NCI-H1930 (cell line): Measurements from ENCODE around the gene ECE1.
"Not testable (repeated sequence)": the region's sequence is repeated elsewhere in the genome, so short reads cannot be mapped to it uniquely, and the experiment has no call there.

Source experiments
- DNase-seq, 2 experiments: peaks; one replicate each; lab custom pipeline; 2025; lab: John Stamatoyannopoulos, UW

Gene ECE1

DNA sequence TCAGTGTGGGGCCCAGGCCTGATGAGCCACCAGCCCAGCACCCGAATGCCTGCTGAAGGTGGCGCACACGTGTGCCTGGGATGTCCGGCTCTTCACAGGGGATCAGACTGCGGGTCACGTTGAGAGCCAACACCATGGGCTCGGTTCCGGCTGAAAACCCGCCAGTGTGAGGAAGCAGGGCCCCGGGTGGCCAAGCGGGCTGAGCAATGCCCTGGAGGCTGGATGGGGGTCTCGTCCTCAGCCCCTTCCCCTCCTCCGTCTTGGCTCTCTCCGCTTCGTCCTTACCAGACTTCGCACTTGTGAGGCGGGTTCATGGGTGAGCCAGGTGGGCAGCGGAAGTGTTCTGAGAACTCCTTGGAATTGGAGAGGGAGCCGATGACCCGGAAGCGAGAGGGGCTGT, 70.6 kb downstream of the ECE1 start:
- no peak for DNase-seq

DNA sequence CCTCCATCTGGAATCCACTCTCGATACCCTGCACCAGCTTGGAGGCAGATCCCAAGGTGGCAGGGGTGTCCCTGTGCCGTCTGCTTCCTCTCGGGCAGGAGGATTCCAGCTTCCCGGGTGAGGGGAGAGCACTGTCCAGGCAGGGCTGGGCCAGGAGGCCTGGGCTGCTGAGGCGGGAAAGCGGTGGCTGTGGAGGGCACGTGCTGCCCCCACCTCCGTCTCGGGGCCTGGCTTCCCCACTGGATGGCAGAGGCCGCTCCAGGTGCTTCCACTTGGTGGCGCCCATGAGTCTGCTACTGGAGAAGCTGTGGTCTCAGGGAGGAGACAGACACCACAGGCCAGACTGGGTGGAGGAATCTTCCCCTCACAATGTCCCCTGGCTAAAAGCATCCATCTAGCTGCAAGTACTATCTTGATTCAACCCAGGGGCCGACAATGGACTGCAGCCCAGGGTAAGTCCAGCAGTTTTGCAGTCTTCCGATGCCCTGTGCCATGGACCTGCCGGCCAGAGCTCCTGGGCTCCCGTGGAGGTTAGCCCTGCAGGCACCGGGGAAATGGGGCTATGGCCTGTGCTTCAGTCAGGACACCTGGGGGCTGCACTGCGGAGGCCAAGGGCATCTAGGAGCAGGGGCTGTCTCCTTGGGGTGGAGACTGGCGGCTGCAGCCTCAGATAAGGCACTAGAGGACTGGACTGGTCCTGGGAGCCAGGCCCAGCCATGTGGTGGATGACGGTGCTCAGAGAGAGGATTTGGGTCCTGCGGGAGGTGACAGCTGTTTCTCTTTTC, 72.3 kb downstream of the ECE1 start:
- no peak for DNase-seq

DNA sequence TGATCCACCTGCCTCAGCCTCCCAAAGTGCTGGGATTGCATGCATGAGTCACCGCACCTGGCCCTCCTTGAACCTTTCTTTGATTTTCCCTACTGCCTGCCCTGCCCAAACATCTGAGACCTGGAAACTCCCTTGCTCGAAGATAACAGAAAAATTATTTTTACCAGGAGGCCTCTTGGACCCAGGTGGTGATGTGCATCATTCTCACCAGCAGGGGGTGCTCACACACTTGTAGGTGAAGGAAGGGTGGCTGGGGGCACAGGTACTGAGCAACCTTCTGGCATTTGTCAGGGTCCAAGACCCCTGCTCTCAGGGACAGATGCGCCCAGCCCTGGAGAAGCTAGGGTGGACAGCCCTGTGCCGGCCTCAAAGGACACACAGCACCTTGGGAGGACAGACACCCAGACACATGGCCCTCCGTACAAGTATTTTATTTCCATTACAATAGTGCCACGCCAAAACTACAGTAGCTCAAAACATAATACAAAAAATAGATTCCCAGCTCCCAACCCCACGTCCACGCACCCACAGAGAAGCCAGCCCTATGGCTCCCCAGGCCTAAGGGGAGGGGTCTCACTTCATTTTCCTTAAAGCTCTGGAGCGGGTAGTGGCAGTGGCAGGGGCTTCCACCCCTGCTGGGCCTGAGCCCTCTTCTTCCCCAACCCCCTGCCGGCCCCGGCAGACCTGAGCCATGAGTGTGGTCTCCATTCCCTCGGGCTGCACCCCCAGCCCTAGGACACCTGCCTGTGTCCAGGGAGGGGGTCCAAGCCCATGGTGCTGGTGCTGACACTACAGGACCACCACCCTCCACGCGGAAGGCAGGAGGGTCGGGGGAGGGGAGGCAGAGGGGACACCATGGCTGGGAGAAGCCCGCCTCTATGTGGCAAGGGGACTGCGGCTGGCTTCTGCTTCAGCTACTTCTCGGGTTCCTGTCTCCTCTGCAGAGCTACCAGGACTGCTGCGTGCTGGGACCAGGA, 73.1 kb downstream of the ECE1 start:
- peak; percentile 17 to 22 for DNase-seq

GRCh38 chr1:21212126-21212525, 78.1 kb downstream of the ECE1 start:
- DNase-seq, result no peak

DNA sequence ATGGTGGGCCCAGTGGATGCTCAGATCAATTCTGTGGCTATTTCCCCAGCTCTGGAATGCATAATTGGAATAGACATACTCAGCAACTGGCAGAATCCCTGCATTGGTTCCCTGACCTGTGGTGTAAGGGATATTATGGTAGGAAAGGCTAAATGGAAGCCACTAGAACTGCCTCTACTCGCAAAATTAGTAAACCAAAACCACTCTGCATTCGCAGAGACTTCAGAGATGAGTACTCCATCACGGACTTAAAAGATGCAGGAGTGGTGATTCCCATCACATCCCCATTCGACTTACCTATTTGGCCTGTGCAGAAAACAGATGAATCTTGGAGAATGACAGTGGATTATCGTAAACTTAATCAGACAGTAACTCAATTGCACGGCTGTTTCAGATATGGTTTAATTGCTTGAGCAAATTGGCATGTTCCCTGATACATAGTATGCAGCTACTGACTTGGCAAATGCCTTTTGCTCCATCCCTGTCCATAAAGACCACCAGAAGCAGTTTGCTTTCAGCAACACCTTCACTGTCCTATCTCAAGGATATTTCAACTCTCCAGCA, 82.0 kb downstream of the ECE1 start:
- not testable (repeated sequence) for DNase-seq

DNA sequence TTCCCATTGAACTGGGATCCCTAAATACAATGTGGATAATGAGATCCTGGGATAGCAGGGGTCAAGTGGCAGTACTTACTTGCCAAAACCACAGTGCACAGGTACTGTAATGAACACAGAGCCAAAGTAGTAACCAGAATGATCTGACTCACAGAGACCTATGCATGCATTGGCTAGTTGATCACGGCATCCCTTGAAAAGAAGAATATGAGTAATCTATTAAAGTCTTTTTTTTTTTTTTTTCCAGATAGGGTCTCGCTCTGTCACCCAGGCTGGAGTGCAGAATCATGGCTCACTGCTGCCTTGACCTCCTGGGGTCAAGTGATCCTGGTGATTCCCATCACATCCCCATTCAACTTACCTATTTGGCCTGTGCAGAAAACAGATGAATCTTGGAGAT, 84.1 kb downstream of the ECE1 start:
- DNase-seq, result no peak

GRCh38 chr1:21205416-21205815, 84.8 kb downstream of the ECE1 start:
- no peak for DNase-seq

GRCh38 chr1:21201650-21202049, 88.6 kb downstream of the ECE1 start:
- DNase-seq, result no peak

GRCh38 chr1:21201238-21201637, 89.0 kb downstream of the ECE1 start:
- DNase-seq, result not testable (repeated sequence)

GRCh38 chr1:21200767-21201166, 89.5 kb downstream of the ECE1 start:
- DNase-seq, result no peak

- no peak for DNase-seq
These were observed 91.3 kb downstream of the ECE1 start for GRCh38 chr1:21198929-21199328.

DNA sequence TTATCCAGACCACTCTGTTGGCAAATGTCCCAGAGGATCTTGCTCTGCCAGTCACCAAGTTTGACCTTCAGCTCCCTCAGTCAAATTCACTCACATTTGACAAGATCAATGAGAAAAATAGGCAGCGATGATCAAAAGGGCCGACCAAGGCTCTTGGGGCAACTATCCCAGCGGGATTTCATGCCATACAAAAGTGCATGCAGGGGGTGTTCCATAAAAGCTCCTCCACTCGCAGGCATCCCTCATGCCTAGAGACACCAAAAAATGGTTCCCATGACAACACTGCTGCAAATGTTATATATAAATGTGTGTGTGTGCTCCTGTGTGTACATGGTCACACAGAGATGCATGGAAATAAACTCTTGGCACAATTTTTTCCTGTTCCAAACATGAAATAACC, 97.4 kb downstream of the ECE1 start:
- no peak for DNase-seq

- no peak for DNase-seq
These were observed 98.0 kb downstream of the ECE1 start for GRCh38 chr1:21192284-21192683.

- not testable (repeated sequence) for DNase-seq
These were observed 99.5 kb downstream of the ECE1 start for GRCh38 chr1:21190771-21191170.

GRCh38 chr1:21189906-21190500, 100.3 kb downstream of the ECE1 start:
- DNase-seq, result no peak

DNA sequence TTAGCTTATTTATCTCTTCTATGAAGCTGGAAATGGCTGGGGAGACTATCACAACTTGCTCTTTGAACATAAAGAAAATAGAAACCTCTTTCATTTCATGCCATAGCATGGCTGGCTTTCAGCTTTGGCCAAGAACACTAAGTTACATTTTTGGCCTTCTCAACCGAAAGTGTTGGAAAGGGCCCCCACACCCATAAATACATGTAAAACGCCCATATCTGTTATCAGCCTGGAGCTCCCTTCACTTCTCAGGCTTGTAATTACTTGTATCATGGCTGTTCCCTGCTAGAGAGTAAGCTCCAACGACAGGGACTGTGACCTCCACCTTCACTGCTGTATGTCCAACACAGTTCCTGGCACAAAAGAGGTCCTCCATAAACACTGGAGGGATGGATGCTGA, 100.8 kb downstream of the ECE1 start:
- DNase-seq, result no peak

GRCh38 chr1:21188235-21188634, 102.0 kb downstream of the ECE1 start:
- DNase-seq, result no peak

GRCh38 chr1:21185221-21185731, 105.0 kb downstream of the ECE1 start:
- DNase-seq, result no peak

DNA sequence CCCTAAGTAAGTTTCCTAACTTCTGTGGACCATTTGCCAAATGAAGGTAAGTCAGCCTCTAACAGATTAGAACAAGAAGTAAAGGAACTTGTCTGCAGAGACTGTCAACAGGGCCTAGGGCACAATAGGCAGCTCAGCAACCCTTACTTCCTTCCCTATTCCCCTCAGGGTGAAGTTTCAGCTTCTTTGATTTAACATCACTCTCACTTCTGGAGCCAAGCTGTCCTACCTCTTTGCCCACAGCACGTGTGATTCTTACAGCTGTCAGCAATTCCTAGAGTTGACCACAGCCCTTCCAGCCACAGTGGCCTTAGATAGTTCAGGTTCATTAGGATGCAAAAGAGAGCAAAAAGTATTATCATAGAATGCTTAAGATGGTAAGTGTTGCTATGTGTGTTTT, 106.0 kb downstream of the ECE1 start:
- DNase-seq, result no peak

DNA sequence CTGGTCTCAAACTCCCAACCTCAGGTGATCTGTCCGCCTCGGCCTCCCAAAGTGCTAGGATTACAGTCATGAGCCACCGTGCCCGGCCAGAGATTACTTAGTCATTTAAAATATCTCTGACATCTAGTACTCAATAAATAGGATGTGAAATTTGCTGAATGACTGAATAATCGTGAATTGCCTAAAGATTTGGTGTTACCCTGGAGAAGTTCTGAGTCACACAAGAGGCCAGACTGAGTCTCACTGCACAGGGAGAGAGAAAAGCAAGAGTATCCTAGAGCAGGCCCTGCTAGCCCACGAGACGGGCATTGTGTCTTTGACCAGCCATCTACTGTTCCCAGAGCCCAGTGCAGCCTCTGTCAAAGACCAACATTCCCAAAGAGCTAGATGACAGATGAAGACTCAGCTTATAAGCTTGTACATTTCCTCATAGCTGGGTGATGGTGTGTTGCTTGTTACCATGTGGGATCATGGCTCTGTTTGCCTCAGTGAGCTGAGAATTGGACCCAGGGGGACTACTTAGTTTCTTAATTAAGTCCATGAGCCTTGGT, 108.0 kb downstream of the ECE1 start:
- DNase-seq, result no peak

DNA sequence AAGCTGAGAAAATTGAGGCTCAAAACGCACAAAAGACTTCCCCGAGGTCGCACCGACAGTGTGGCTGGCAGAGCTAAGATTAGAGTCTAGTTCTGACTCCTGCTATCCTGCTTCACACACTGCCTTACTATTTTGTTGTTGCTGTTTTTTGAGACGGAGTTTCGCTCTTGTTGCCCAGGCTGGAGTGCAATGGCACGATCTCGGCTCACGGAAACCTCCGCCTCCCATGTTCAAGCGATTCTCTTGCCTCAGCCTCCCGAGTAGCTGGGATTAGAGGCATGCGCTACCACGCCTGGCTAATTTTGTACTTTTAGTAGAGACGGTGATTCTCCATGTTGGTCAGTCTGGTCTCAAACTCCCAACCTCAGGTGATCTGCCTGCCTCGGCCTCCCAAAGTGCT, 112.0 kb downstream of the ECE1 start:
- DNase-seq, result not testable (repeated sequence)
